Suprapubic skin (tissue), 3 donors: Measurements from ENCODE around the gene DNAJC6.
"Not testable (repeated sequence)": the region's sequence is repeated elsewhere in the genome, so short reads cannot be mapped to it uniquely, and the experiment has no call there.

Experiments used
- CTCF ChIP-seq, 2 donors: fragments of 200-600 bp in 1 of 2; fragments of 450-650 bp in 1 of 2; sonication (generic) in 1 of 2; IDR thresholded peaks; one replicate each; pipeline ENCODE4 v1.5.1; 2016 to 2019; ENCODE audit warnings: antibody characterized with exemption in 2 of 2, mild to moderate bottlenecking in 1 of 2, moderate library complexity in 1 of 2
- EP300 ChIP-seq: sonication (generic); formaldehyde crosslinking; IDR thresholded peaks from one replicate; pipeline ENCODE4 v1.6.1; 2017; ENCODE audit warnings: antibody characterized with exemption
- POLR2A ChIP-seq, 2 donors: fragments of 450-650 bp; IDR thresholded peaks; one replicate each; pipeline ENCODE4 v1.6.1; 2017; ENCODE audit warnings: antibody characterized with exemption in 2 of 2, mild to moderate bottlenecking in 2 of 2, moderate library complexity in 2 of 2

DNA sequence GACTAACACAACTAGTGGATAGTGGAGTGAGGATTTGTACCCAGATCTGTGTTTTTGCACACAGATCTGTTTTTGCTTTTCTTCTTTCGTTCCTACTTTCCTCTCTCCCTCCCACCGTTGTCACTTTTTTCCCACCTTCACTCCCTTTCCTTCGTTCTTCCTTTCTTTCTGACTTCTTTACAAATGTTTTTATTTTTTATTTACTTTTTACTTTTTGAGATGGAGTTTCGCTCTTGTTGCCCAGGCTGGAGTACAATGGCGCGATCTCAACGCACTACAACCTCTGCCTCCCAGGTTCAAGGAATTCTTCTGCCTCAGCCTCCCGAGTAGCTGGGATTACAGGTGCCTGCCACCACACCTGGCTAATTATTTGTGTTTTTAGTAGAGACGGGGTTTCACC is 17.5 kb upstream of the DNAJC6 start:
- TF ChIP-seq CTCF (IDR thresholded peaks at IDR 0.05); POLR2A (IDR thresholded peaks at IDR 0.05); EP300: not testable (repeated sequence)
